ENCODE results near the gene OR11H6.
"Not testable (repeated sequence)": the region's sequence is repeated elsewhere in the genome, so short reads cannot be mapped to it uniquely, and the experiment has no call there.

Gene OR11H6

DNA sequence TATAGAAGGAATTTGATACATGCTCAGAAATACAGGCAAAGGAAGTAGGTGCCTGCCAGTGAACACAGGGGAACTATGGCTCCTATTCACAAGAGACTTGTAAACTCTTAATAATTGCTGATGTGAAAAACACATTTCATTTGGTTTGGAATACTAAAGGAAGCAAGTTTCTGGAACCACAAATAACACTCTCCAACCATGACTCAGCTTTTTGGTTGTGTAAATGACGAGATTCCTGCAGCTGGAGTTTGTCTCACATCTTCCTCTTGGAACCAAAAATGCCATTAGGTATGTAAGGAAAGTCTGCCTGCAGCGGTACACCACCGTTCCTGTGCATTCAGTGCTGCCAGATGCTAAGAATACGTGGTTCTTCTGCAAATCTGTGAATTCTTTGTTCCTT, 4.5 kb upstream of the OR11H6 start:
- H3K4me2 ChIP-seq, result peak overlapping the region in 2 of 11 experiments; percentile 5 to 30; a peak in 2 of 22 replicates
- no peak overlapping the region for H3K27ac ChIP-seq
- peaks cover 0 to 8% (median 0%) of the 10 kb centered on the region in 11 experiments; a peak in 6 of 22 replicates for H3K9me3 ChIP-seq (replicated peaks in 1 of 11)
- no peaks in the 10 kb centered on the region for H3K27me3 ChIP-seq
- H3K4me1 ChIP-seq, result peaks cover 0 to 7% (median 0%) of the 10 kb centered on the region in 10 experiments; a peak in 3 of 20 replicates
- no peak overlapping the region for H3K4me3 ChIP-seq
- H3K36me3 ChIP-seq, result no peaks in the 10 kb centered on the region
- no peak overlapping the region for H3K9ac ChIP-seq
- TF ChIP-seq Cebpa-rat (IDR thresholded peaks at IDR 0.05), result no peak
- H4K20me1 ChIP-seq, result no peaks in the 10 kb centered on the region

DNA sequence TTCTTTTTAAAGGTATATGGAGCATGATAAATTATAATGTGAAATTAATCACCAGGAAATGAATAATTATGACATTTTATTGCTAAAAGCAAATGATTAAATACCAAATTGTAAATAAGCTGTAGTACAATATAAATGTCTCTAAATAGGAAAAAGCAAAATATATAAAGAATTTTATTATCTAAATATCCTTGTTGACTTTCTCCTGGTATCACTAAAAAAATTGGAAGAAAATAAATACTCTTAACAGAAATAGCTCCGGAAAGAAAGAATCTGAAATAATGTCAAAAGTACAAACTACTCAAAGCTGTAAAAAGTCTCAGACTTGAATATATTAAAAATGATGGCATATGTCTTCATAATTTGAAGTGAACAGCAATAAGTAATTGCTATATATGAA, 5.2 kb downstream of the OR11H6 start, which contains the start of gene OR11H7:
OR11H7 (plus strand) TSS at position 301 of the 400 bp plus-strand sequence.
- H3K9me3 ChIP-seq (replicated peaks in 1 of 11), result peaks cover 0 to 10% (median 7%) of the 10 kb centered on the region in 11 experiments; a peak in 5 of 22 replicates
- no peak within 1 kb of the TSS for H3K9ac ChIP-seq
- no peak within 1 kb of the TSS for H3K4me2 ChIP-seq
- no peaks in the 10 kb centered on the region for H3K36me3 ChIP-seq
- H3K4me3 ChIP-seq, result no peak within 1 kb of the TSS
- H3K27ac ChIP-seq, result no peak within 1 kb of the TSS
- no peaks in the 10 kb centered on the region for H3K4me1 ChIP-seq
- H4K20me1 ChIP-seq, result no peaks in the 10 kb centered on the region
- no peak for TF ChIP-seq Cebpa-rat (IDR thresholded peaks at IDR 0.05)
- H3K27me3 ChIP-seq, result no peaks in the 10 kb centered on the region

DNA sequence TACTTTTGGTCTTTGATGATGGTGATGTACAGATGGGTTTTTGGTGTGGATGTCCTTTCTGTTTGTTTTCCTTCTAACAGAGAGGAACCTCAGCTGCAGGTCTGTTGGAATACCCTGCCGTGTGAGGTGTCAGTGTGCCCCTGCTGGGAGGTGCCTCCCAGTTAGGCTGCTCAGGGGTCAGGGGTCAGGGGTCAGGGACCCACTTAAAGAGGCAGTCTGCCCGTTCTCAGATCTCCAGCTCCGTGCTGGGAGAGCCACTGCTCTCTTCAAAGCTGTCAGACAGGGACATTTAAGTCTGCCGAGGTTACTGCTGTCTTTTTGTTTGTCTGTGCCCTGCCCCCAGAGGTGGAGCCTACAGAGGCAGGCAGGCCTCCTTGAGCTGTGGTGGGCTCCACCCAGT, 11.9 kb downstream of the OR11H6 start:
- H3K4me3 ChIP-seq; H3K9ac ChIP-seq; H3K4me2 ChIP-seq; H3K4me1 ChIP-seq; H3K36me3 ChIP-seq; H3K9me3 ChIP-seq (replicated peaks in 1 of 11); H3K27ac ChIP-seq; H4K20me1 ChIP-seq; H3K27me3 ChIP-seq: not testable (repeated sequence)

DNA sequence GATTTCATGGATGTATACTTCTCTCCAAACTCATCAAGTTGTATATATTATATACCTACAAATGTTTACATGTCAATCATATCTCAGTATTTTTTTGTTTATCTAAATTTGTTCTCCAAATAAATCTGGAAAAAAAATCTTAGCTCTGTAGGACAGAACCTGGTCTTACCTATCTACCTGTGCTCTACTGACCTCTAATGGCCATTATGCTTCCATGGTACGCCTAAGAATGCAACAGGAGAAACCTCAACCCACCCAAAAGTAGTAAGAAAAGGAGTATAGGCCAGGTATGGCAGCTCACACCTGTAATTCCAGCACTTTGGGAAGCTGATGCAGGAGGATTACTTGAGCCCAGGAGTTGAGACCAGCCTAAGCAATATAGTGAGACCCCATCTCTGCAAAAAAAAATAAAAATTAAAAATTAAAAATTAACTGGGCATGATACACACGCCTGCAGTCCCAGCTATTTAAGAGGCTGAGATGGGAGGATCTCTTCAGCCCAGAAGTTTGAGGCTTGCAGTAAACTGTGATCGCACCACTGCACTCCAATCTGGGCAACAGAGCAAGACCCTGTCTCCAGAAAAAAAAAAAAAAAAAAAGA, 24.2 kb downstream of the OR11H6 start:
- no peak overlapping the region for H3K4me2 ChIP-seq
- no peak overlapping the region for H3K9ac ChIP-seq
- no peaks in the 10 kb centered on the region for H3K27me3 ChIP-seq
- H4K20me1 ChIP-seq, result no peaks in the 10 kb centered on the region
- peaks cover 5 to 17% (median 12%) of the 10 kb centered on the region in 11 experiments; a peak in 21 of 22 replicates for H3K9me3 ChIP-seq (replicated peaks in 1 of 11)
- no peak overlapping the region for H3K4me3 ChIP-seq
- TF ChIP-seq Cebpa-rat (IDR thresholded peaks at IDR 0.05), result no peak
- no peak overlapping the region for H3K27ac ChIP-seq
- no peaks in the 10 kb centered on the region for H3K36me3 ChIP-seq
- no peaks in the 10 kb centered on the region for H3K4me1 ChIP-seq

DNA sequence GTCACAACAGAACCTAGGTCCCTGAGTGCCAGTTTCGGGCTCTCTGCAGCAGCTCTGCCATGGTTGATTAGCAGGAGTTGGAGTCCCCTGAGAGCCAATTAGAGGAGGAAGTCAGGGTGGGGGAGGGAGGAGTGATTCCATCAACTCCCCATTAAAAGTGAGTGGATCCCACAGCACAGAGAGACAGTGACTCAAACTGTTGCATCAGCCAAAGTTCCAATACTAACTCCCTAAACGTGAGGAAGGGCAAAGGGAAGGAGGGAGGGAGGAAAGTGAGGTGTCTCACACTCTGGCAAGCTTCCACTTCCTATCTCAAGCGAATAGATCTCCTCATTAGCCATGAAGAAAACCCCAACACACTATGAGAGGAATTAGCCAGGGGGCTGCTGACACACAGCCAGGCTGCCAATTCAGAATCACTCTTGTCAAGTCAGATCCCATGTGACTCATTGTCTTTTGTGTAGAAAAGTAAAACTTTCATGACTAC, 39.2 kb downstream of the OR11H6 start:
- Histone ChIP-seq H3K4me1 (peaks cover 9 to 14% (median 10%) of the 10 kb centered on the region in 10 experiments), H3K36me3 (no peaks in the 10 kb centered on the region), H3K9me3 (replicated peaks in 1 of 11) (peaks cover 0 to 7% (median 0%) of the 10 kb centered on the region in 11 experiments; a peak in 1 of 22 replicates), H3K4me3 (no peak overlapping the region), H3K27me3 (no peaks in the 10 kb centered on the region), H4K20me1 (no peaks in the 10 kb centered on the region), H3K9ac (0 out of 22 replicates have a peak overlapping the region, but pooled peaks of 1 of the 11 experiments have one; percentile 1), H3K27ac (peak overlapping the region in 3 of 11 experiments; percentile 4 to 47 (median 9); a peak in 2 of 22 replicates), H3K4me2 (peak overlapping the region; percentile 37 to 66 (median 59))
- TF ChIP-seq Cebpa-rat (IDR thresholded peaks at IDR 0.05), result no peak

DNA sequence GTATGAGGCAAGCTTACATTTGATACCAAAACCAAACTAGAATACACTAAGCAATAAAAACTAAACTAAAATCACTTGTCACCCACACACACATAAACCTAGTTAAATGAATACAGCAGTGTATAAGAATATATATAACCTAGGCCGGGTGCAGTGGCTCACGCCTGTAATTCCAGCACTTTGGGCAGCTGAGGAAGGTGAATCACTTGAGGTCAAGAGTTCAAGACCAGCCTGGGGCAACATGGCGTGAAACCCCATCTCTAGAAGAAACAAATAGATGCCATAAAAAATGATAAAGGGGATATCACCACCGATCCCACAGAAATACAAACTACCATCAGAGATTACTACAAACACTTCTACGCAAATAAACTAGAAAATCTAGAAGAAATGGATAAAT, 40.9 kb downstream of the OR11H6 start:
- H3K9me3 ChIP-seq (replicated peaks in 1 of 11); H4K20me1 ChIP-seq; H3K27ac ChIP-seq; H3K4me2 ChIP-seq; H3K4me3 ChIP-seq; H3K36me3 ChIP-seq; H3K27me3 ChIP-seq; H3K9ac ChIP-seq: not testable (repeated sequence)
- peaks cover 9 to 14% (median 10%) of the 10 kb centered on the region in 10 experiments for H3K4me1 ChIP-seq

DNA sequence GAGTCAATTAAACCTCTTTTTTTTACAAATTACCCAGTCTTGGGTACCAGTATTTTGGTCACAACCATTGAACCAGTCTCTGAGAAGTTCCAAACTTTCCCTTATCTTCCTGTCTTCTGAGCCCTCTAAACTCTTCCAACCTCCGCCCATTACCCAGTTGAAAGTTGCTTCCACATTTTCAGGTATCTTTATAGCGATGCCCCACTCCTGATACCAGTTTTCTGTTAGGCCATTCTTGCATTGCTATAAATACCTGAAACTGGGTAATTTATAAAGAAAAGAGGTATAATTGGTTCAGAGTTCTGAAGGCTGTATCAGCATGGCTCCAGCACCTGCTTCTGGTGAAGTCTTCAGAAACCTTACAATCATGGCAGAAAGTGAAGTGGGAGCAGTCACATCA, 50.6 kb downstream of the OR11H6 start:
- H3K4me1 ChIP-seq, result no peaks in the 10 kb centered on the region
- H3K4me3 ChIP-seq, result 0 out of 20 replicates have a peak overlapping the region, but pooled peaks of 1 of the 10 experiments have one; percentile 6
- TF ChIP-seq Cebpa-rat (IDR thresholded peaks at IDR 0.05), result no peak
- H4K20me1 ChIP-seq, result no peaks in the 10 kb centered on the region
- H3K9ac ChIP-seq, result no peak overlapping the region
- H3K27ac ChIP-seq, result no peak overlapping the region
- peaks cover 17 to 37% (median 26%) of the 10 kb centered on the region in 11 experiments for H3K36me3 ChIP-seq
- no peaks in the 10 kb centered on the region for H3K27me3 ChIP-seq
- H3K9me3 ChIP-seq (replicated peaks in 1 of 11), result peaks cover 50 to 65% (median 56%) of the 10 kb centered on the region in 11 experiments
- no peak overlapping the region for H3K4me2 ChIP-seq
